Measurements from ENCODE around the gene ADAMTS1.

DNA sequence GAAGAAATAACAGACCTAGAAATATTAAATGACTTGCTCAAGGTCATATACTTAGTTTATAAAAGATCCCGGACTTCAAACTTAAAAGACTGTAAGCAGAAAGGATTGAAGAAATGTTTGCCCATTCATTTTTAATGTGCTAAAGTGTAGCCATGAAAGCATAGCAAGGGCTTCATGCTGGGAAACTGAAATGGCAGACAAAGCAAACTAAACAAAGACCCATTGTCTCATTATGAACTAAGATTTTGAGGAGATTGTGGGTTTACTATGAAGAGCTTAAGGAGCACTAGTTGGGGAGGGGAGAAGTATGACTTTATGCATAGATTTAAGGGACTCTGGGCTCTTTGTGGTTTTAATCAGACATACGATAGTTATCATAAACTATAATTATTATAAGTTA lies 26.3 kb downstream of the ADAMTS1 start:
- no peak for TF ChIP-seq POLR2AphosphoS5 (IDR thresholded peaks at IDR 0.05; ENCODE audit: insufficient read depth in 1 of 2, low read depth in 1 of 2)
- TF ChIP-seq, protein P1, sequence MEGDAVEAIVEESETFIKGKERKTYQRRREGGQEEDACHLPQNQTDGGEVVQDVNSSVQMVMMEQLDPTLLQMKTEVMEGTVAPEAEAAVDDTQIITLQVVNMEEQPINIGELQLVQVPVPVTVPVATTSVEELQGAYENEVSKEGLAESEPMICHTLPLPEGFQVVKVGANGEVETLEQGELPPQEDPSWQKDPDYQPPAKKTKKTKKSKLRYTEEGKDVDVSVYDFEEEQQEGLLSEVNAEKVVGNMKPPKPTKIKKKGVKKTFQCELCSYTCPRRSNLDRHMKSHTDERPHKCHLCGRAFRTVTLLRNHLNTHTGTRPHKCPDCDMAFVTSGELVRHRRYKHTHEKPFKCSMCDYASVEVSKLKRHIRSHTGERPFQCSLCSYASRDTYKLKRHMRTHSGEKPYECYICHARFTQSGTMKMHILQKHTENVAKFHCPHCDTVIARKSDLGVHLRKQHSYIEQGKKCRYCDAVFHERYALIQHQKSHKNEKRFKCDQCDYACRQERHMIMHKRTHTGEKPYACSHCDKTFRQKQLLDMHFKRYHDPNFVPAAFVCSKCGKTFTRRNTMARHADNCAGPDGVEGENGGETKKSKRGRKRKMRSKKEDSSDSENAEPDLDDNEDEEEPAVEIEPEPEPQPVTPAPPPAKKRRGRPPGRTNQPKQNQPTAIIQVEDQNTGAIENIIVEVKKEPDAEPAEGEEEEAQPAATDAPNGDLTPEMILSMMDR (IDR thresholded peaks at IDR 0.05), result no peak

All from vagina (tissue), 2 donors.